B cell (primary cell): ENCODE results near the gene KRT80.

Experiments
- EZH2 ChIP-seq: IDR thresholded peaks from 2 replicates; pipeline ENCODE4 v1.6.1; 2012; ENCODE audit warnings: borderline replicate concordance, low read depth, mild to moderate bottlenecking, moderate library complexity, low read length; ENCODE audit not compliant: insufficient read depth, poor library complexity, severe bottlenecking
- TF ChIP-seq, protein P1 (sequence below): fragments of 200-600 bp; IDR thresholded peaks from one replicate; pipeline ENCODE4 v1.8.0; 2022; ENCODE audit warnings: antibody characterized with exemption, mild to moderate bottlenecking

DNA sequence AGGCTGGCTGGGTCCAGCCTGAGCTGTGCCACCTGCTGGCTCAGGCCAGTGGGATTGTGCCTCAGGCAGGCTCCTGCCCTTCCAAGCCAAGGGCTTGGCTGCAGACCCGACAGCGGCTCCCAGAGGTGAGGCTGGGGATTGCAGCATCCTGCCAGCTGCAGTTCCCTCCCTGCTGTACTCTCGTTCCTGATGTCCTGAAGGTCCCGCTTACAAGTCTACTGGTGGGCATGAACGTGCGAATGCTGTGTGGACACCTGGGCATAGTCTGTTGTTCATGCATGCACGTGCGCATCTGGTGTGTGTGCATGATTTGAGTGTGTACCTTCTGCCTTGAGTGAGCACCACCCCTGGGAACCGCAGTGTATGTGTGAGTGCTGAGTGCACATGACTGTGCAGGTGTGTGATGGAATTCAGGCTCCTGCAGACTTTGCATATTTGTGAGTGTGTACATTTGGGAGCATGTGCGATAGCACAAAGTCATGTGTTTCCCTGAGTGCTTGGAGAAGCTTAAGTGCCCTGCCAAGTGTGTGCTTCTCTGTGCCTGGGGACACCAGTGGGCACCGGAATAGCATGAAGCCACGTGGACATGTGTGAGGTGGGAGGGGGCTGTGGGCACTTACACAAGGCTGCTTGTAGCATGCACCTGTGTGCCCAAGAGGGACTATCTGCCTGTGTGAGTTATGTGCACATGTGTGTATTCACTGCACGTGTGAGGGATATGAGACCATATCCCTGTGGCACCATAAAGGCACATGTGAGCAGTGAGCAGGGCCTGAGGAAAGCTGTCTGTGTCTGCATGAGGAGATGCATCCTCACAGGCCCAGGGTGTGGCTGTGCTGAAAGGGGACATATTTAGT, 22.0 kb upstream of the KRT80 start:
- TF ChIP-seq, protein P1, sequence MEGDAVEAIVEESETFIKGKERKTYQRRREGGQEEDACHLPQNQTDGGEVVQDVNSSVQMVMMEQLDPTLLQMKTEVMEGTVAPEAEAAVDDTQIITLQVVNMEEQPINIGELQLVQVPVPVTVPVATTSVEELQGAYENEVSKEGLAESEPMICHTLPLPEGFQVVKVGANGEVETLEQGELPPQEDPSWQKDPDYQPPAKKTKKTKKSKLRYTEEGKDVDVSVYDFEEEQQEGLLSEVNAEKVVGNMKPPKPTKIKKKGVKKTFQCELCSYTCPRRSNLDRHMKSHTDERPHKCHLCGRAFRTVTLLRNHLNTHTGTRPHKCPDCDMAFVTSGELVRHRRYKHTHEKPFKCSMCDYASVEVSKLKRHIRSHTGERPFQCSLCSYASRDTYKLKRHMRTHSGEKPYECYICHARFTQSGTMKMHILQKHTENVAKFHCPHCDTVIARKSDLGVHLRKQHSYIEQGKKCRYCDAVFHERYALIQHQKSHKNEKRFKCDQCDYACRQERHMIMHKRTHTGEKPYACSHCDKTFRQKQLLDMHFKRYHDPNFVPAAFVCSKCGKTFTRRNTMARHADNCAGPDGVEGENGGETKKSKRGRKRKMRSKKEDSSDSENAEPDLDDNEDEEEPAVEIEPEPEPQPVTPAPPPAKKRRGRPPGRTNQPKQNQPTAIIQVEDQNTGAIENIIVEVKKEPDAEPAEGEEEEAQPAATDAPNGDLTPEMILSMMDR, result peak; percentile 64
- TF ChIP-seq EZH2, result no peak
